H1 (cell line): ENCODE results near the gene ZBTB45. TPM values are rescaled to one million over a fixed set of nuclear protein-coding genes. Genes with fewer than 3 reads are reported as not detected.

Source experiments
- E2F6 ChIP-seq: IDR thresholded peaks from 2 replicates; pipeline ENCODE4 v1.6.1; 2012; ENCODE audit warnings: inconsistent platforms
- GABPA ChIP-seq: IDR thresholded peaks from 2 replicates; pipeline ENCODE4 v1.6.1; 2011; ENCODE audit warnings: mild to moderate bottlenecking, low read length, moderate library complexity, borderline replicate concordance; ENCODE audit not compliant: insufficient read depth
- RFX5 ChIP-seq: IDR thresholded peaks from 2 replicates; pipeline ENCODE4 v1.6.1; 2011; ENCODE audit warnings: low read depth, low read length, improper control_type of control experiment, borderline replicate concordance
- SP2 ChIP-seq: IDR thresholded peaks from 2 replicates; pipeline ENCODE4 v1.6.1; 2012; ENCODE audit warnings: mild to moderate bottlenecking, low read length, inconsistent platforms
- SRF ChIP-seq: IDR thresholded peaks from 2 replicates; pipeline ENCODE4 v1.6.1; 2011; ENCODE audit warnings: mild to moderate bottlenecking, low read depth, low read length, moderate library complexity
- polyA plus RNA-seq, 7 experiments: library from polyadenylated mRNA; depleted of rRNA in 3 of 7; stranded (reverse) in 5 of 7; unstranded in 2 of 7; fragments of >200 nt in 5 of 7; fragments of 200-250 nt in 2 of 7; gene quantifications; 1 replicate in 5 of 7; 2 replicates in 1 of 7; 4 replicates in 1 of 7; pipeline versions ENCODE4 v1.2.1 to v1.2.3, GENCODE V29; 2011 to 2013; ENCODE audit warnings: missing spikeins in 2 of 7, mixed read lengths in 2 of 7
- total RNA-seq: library from RNA; stranded (reverse); fragmentation: NEBNext Ultra II Directional; extraction: Animal tissue kit (Norgen Biotek cat#: 25700); gene quantifications from 2 replicates; pipeline ENCODE4 v1.2.1, GENCODE V29; 2021

The ZBTB45 gene
- total and polyA plus RNA-seq, 2 of the 8 experiments (the other 6 are each of a cell fraction or from before 2014, with no cell fraction given), result 16.9 to 17.2 TPM

GRCh38 chr19:58548859-58549663 is 29.5 kb upstream of the ZBTB45 start (continued):
- TF ChIP-seq SRF, result no peak
- no peak for TF ChIP-seq E2F6
- no peak for TF ChIP-seq SP2
- TF ChIP-seq GABPA, result no peak
- TF ChIP-seq RFX5, result no peak
